PC-3 (cell line): ENCODE data around the gene HEXA. TPM values are rescaled to one million over a fixed set of nuclear protein-coding genes. Genes with fewer than 3 reads are reported as not detected.

Source experiments
- ATAC-seq: fragments of 200-7000 bp; cut with Tn5 transposase; 2 replicates; pipeline ENCODE4 v1.9.1; 2020; ENCODE audit warnings: mild to moderate bottlenecking, moderate library complexity
- BruUV-seq: library from RNA; stranded (reverse); fragments of 400-500 nt; replicated peaks from 2 replicates; lab custom pipeline; 2021; lab: Mats Ljungman, UMichigan
- CTCF ChIA-PET: fragments of 300-600 bp; sonication (Branson Sonifier 250); formaldehyde crosslinking; loops from one replicate; lab custom pipeline; 2022; ENCODE audit warnings: antibody characterized with exemption; lab: Charles Lee
- POLR2A ChIA-PET: fragments of 300-600 bp; sonication (Branson Sonifier 250); formaldehyde crosslinking; loops from one replicate; lab custom pipeline; 2022; ENCODE audit warnings: antibody characterized with exemption; ENCODE audit not compliant: unreplicated experiment; lab: Charles Lee
- DNase-seq: peaks from one replicate; pipeline ENCODE4 v3.0.0-alpha.2; 2015
- H2AFZ ChIP-seq: fragments of 300-600 bp; sonication (generic); 2 replicates; pipeline ENCODE4 v1.6.0; 2016; ENCODE audit warnings: antibody characterized with exemption, low read length
- H3F3A ChIP-seq: fragments of 300-600 bp; sonication (generic); one replicate; pipeline ENCODE4 v1.6.0; 2017; ENCODE audit warnings: antibody characterized with exemption, low read length, control low read depth, mild to moderate bottlenecking; ENCODE audit not compliant: unreplicated experiment
- H3K27ac ChIP-seq: fragments of 300-600 bp; sonication (generic); 2 replicates; pipeline ENCODE4 v1.5.1; 2016; ENCODE audit warnings: mild to moderate bottlenecking, low read length
- H3K27me3 ChIP-seq: fragments of 300-600 bp; sonication (generic); 2 replicates; pipeline ENCODE4 v1.6.1; 2016; ENCODE audit warnings: low read length, mixed read lengths
- H3K36me3 ChIP-seq: fragments of 300-600 bp; sonication (generic); 2 replicates; pipeline ENCODE4 v1.6.1; 2016; ENCODE audit warnings: low read depth, mixed run types, low read length, mixed read lengths
- H3K4me1 ChIP-seq: fragments of 300-600 bp; sonication (generic); 2 replicates; pipeline ENCODE4 v1.5.1; 2016; ENCODE audit warnings: low read length; ENCODE audit not compliant: insufficient read depth
- H3K4me2 ChIP-seq: fragments of 300-600 bp; sonication (generic); 2 replicates; pipeline ENCODE4 v1.6.0; 2016; ENCODE audit warnings: low read length
- H3K4me3 ChIP-seq: fragments of 300-600 bp; sonication (generic); 2 replicates; pipeline ENCODE4 v1.5.1; 2016; ENCODE audit warnings: mild to moderate bottlenecking, low read length, mixed read lengths
- H3K79me2 ChIP-seq: fragments of 300-600 bp; sonication (generic); 2 replicates; pipeline ENCODE4 v1.6.1; 2017; ENCODE audit warnings: low read length, mixed read lengths
- H3K9ac ChIP-seq: fragments of 300-600 bp; sonication (generic); 2 replicates; pipeline ENCODE4 v1.6.0; 2016; ENCODE audit warnings: mild to moderate bottlenecking, low read length
- H3K9me2 ChIP-seq: fragments of 300-600 bp; sonication (generic); replicated peaks from 2 replicates; pipeline ENCODE4 v1.6.1; 2016; ENCODE audit warnings: mixed run types, low read length, mixed read lengths
- H3K9me3 ChIP-seq: fragments of 300-600 bp; sonication (generic); 2 replicates; pipeline ENCODE4 v1.6.1; 2016; ENCODE audit warnings: low read length, mixed read lengths
- H4K20me1 ChIP-seq: fragments of 300-600 bp; sonication (generic); 2 replicates; pipeline ENCODE4 v1.6.1; 2016; ENCODE audit warnings: low read length, mixed read lengths
- CTCF ChIP-seq: fragments of 300-600 bp; sonication (generic); conservative IDR thresholded peaks from 2 replicates; pipeline ENCODE4 v1.5.1; 2017; ENCODE audit warnings: antibody characterized with exemption, low read depth, mild to moderate bottlenecking, low read length
- EZH2 ChIP-seq: fragments of 300-600 bp; sonication (generic); IDR thresholded peaks from one replicate; pipeline ENCODE4 v1.6.1; 2017; ENCODE audit warnings: antibody characterized with exemption, mild to moderate bottlenecking, low read length; ENCODE audit not compliant: unreplicated experiment
- EZH2phosphoT487 ChIP-seq: fragments of 300-600 bp; sonication (generic); IDR thresholded peaks from 2 replicates; pipeline ENCODE4 v1.6.1; 2018; ENCODE audit warnings: mild to moderate bottlenecking, antibody characterized with exemption, low read length, borderline replicate concordance
- intact Hi-C: fragments of 100-400 bp; cut with micrococcal nuclease; formaldehyde crosslinking; loops from 2 replicates; pipeline ENCODE4 v1.9.0; 2023
- total RNA-seq: library from RNA; depleted of rRNA; stranded (reverse); fragments of >200 nt; gene quantifications from 2 replicates; pipeline ENCODE4 v1.2.3, GENCODE V29; 2014

Gene HEXA
- total RNA-seq, 1 experiment from 2014 or later, result not detected

- ChIA-PET CTCF (no interaction called here), POLR2A (no interaction called here)
- Histone ChIP-seq H4K20me1 (no peaks in the 10 kb centered on the region), H3K27ac (peak overlapping the region; percentile 77), H3K9me3 (no peaks in the 10 kb centered on the region), H3K27me3 (no peaks in the 10 kb centered on the region), H2AFZ (peak overlapping the region; percentile 59), H3K4me2 (peak overlapping the region; percentile 72), H3K9ac (no peak overlapping the region), H3K4me1 (peaks cover 30% of the 10 kb centered on the region), H3K9me2 (no peaks in the 10 kb centered on the region), H3K36me3 (no peaks in the 10 kb centered on the region), H3K79me2 (no peaks in the 10 kb centered on the region), H3F3A (no peaks in the 10 kb centered on the region), H3K4me3 (peak overlapping the region; percentile 39; the same call in 1 of the 2 replicates)
- TF ChIP-seq EZH2 (no peak), EZH2phosphoT487 (no peak), CTCF (no peak)
- intact Hi-C loops, result no loop called here
- BruUV-seq, result no TSS peak
- DNase-seq (no peak), ATAC-seq (no peak)
Observed at GRCh38 chr15:72358121-72358520, 17.7 kb downstream of the HEXA start.

- H3K79me2 ChIP-seq, result no peaks in the 10 kb centered on the region
- no peaks in the 10 kb centered on the region for H3F3A ChIP-seq
- no peak overlapping the region for H3K4me3 ChIP-seq
- H3K4me2 ChIP-seq, result no peak overlapping the region
- H3K4me1 ChIP-seq, result peaks cover 35% of the 10 kb centered on the region
- ChIA-PET CTCF (no interaction called here), POLR2A (no interaction called here)
- TF ChIP-seq CTCF (no peak), EZH2phosphoT487 (no peak), EZH2 (no peak)
- H3K9me3 ChIP-seq, result no peaks in the 10 kb centered on the region
- no peaks in the 10 kb centered on the region for H3K27me3 ChIP-seq
- no peaks in the 10 kb centered on the region for H3K9me2 ChIP-seq
- H3K9ac ChIP-seq, result no peak overlapping the region
- H4K20me1 ChIP-seq, result no peaks in the 10 kb centered on the region
- no TSS peak for BruUV-seq
- H2AFZ ChIP-seq, result no peak overlapping the region
- H3K27ac ChIP-seq, result no peak overlapping the region
- ATAC-seq (no peak), DNase-seq (no peak)
- intact Hi-C loops, result no loop called here
- no peaks in the 10 kb centered on the region for H3K36me3 ChIP-seq
Observed at GRCh38 chr15:72354496-72354895, 21.3 kb downstream of the HEXA start.

GRCh38 chr15:72353266-72353665 is 22.5 kb downstream of the HEXA start:
- ATAC-seq (peak; percentile 60), DNase-seq (peak; percentile 86)
- Histone ChIP-seq H3K4me1 (peaks cover 23% of the 10 kb centered on the region), H3K27ac (peak overlapping the region; percentile 33), H3F3A (no peaks in the 10 kb centered on the region), H3K4me2 (peak overlapping the region; percentile 54), H3K9me3 (no peaks in the 10 kb centered on the region), H3K9ac (no peak overlapping the region), H4K20me1 (no peaks in the 10 kb centered on the region), H3K9me2 (no peaks in the 10 kb centered on the region), H3K27me3 (no peaks in the 10 kb centered on the region), H3K79me2 (no peaks in the 10 kb centered on the region), H3K4me3 (no peak overlapping the region), H3K36me3 (no peaks in the 10 kb centered on the region), H2AFZ (no peak overlapping the region)
- intact Hi-C loops, result no loop called here
- POLR2A ChIA-PET, result no interaction called here
- CTCF ChIA-PET, result no interaction called here
- no TSS peak for BruUV-seq
- TF ChIP-seq EZH2 (no peak), EZH2phosphoT487 (no peak), CTCF (no peak)
